ENCODE measurements around the gene TIPARP.
A peak's percentile ranks its signal among the peaks of the same experiment; 100 is the strongest.

TIPARP gene

DNA sequence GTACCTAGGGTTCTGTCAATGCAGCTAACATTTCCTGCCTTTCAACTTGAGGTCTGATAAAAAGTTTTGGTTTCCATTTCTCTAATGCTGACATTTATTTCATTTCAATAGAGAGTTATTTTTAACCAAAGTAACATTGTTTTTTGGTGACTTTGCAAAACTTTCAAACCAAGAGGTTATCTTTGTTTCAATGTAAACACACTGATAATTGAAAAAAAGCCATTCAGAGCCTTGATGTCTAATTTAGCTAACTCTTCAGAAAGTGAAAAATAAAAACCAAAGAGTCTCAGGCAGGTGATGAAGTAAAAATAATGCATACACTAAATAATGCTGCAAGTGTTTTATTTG, 9.6 kb upstream of the TIPARP start:
- no peak overlapping the region for H3K4ac ChIP-seq (ENCODE audit: low read depth, low read length)
- no peak overlapping the region for H3K4me2 ChIP-seq (ENCODE audit: low read length)
- H4K5ac ChIP-seq (ENCODE audit: low read length) = no peak overlapping the region
- no peak overlapping the region for H2BK120ac ChIP-seq (ENCODE audit: low read depth, low read length)
- H3K27me3 ChIP-seq (ENCODE audit: insufficient read depth, low read length, poor library complexity) = no peaks in the 10 kb centered on the region
- no peak overlapping the region for H3K56ac ChIP-seq (ENCODE audit: low read length)
- H3K79me2 ChIP-seq (ENCODE audit: control insufficient read depth, insufficient read depth, low read length) = no peaks in the 10 kb centered on the region
- H2BK5ac ChIP-seq (ENCODE audit: low read length) = no peak overlapping the region
- no peak overlapping the region for H3K9ac ChIP-seq (ENCODE audit: low read length)
- no peaks in the 10 kb centered on the region for H3K79me1 ChIP-seq (ENCODE audit: low read length)
- H2BK15ac ChIP-seq (replicated peaks; ENCODE audit: low read depth) = no peak overlapping the region
- H3K27ac ChIP-seq (ENCODE audit: low read depth, low read length) = no peak overlapping the region
- H4K8ac ChIP-seq (ENCODE audit: low read depth, low read length) = no peak overlapping the region
- no peaks in the 10 kb centered on the region for H3K4me1 ChIP-seq (ENCODE audit: control insufficient read depth, low read depth, low read length)
- H2AK5ac ChIP-seq (ENCODE audit: low read length) = no peak overlapping the region
- no peak overlapping the region for H3K23ac ChIP-seq (ENCODE audit: low read length)
- H3K18ac ChIP-seq (ENCODE audit: low read length) = no peak overlapping the region
- no peak for DNase-seq
- no peak overlapping the region for H3K4me3 ChIP-seq (ENCODE audit: low read length)
- H3K36me3 ChIP-seq (ENCODE audit: control insufficient read depth, insufficient read depth, low read length) = no peaks in the 10 kb centered on the region

DNA sequence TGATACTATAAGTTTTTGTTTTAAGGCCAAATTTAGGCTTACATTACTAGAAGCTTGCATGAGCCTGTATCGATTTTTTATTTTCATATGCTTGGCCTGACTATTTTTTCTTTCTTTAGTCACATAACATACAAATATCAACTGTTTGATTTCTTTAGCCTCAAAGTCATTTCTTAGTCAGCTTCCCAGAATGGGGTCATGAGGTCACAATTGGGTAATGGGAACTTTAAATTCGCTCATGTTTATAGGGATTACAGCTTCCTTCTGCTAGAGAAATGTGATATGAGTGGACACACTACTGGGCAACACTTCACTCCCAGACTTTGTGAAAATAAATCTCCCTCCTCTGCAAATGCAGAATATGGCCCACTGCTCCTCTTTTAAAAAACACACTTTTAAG, 9.1 kb upstream of the TIPARP start:
- DNase-seq = no peak
- WGBS (ENCODE audit: extremely low coverage, insufficient coverage, low lambda C conversion rate) = no CpG with 5 or more reads among the region's 2 CpGs
- H3K4me1 ChIP-seq (ENCODE audit: control insufficient read depth, low read depth, low read length) = no peaks in the 10 kb centered on the region
- no peaks in the 10 kb centered on the region for H3K79me2 ChIP-seq (ENCODE audit: control insufficient read depth, insufficient read depth, low read length)
- H3K27ac ChIP-seq (ENCODE audit: low read depth, low read length) = no peak overlapping the region
- no peak overlapping the region for H3K4me3 ChIP-seq (ENCODE audit: low read length)
- no peaks in the 10 kb centered on the region for H3K27me3 ChIP-seq (ENCODE audit: insufficient read depth, low read length, poor library complexity)
- H4K5ac ChIP-seq (ENCODE audit: low read length) = no peak overlapping the region
- H3K79me1 ChIP-seq (ENCODE audit: low read length) = no peaks in the 10 kb centered on the region
- no peak overlapping the region for H2BK5ac ChIP-seq (ENCODE audit: low read length)
- no peak overlapping the region for H2BK15ac ChIP-seq (replicated peaks; ENCODE audit: low read depth)
- H3K36me3 ChIP-seq (ENCODE audit: control insufficient read depth, insufficient read depth, low read length) = no peaks in the 10 kb centered on the region
- no peak overlapping the region for H3K9ac ChIP-seq (ENCODE audit: low read length)
- no peak overlapping the region for H4K8ac ChIP-seq (ENCODE audit: low read depth, low read length)
- no peak overlapping the region for H2BK120ac ChIP-seq (ENCODE audit: low read depth, low read length)
- H3K4me2 ChIP-seq (ENCODE audit: low read length) = no peak overlapping the region
- H2AK5ac ChIP-seq (ENCODE audit: low read length) = no peak overlapping the region
- H3K56ac ChIP-seq (ENCODE audit: low read length) = no peak overlapping the region
- H3K4ac ChIP-seq (ENCODE audit: low read depth, low read length) = no peak overlapping the region
- no peak overlapping the region for H3K23ac ChIP-seq (ENCODE audit: low read length)
- H3K18ac ChIP-seq (ENCODE audit: low read length) = no peak overlapping the region

DNA sequence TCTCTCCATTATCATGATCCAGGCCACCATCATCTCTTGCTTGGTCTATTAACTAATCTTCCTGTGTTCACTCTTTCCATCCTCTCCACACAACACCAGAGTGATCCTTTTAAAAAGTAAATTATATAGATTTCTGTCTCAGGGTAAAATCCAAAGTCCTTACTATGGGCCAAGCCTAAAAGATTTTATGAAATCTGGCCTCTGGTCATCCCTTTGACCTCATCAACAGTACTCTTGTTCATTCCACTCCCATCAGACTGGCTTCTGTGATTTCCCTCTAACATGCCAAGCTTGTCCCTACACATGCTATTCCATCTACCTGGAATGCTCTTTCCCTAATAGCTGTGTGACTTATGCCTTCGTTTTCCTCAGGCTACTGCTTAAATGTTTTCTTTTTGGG, 8.3 kb upstream of the TIPARP start:
- Histone ChIP-seq H3K36me3 (ENCODE audit: control insufficient read depth, insufficient read depth, low read length) (no peaks in the 10 kb centered on the region), H3K27me3 (ENCODE audit: insufficient read depth, low read length, poor library complexity) (no peaks in the 10 kb centered on the region), H2BK120ac (ENCODE audit: low read depth, low read length) (no peak overlapping the region), H2BK15ac (replicated peaks; ENCODE audit: low read depth) (no peak overlapping the region), H3K4me3 (ENCODE audit: low read length) (no peak overlapping the region), H3K23ac (ENCODE audit: low read length) (no peak overlapping the region), H3K79me1 (ENCODE audit: low read length) (no peaks in the 10 kb centered on the region), H3K56ac (ENCODE audit: low read length) (no peak overlapping the region), H3K9ac (ENCODE audit: low read length) (no peak overlapping the region), H2BK5ac (ENCODE audit: low read length) (no peak overlapping the region), H3K27ac (ENCODE audit: low read depth, low read length) (no peak overlapping the region), H2AK5ac (ENCODE audit: low read length) (no peak overlapping the region), H3K18ac (ENCODE audit: low read length) (no peak overlapping the region), H4K5ac (ENCODE audit: low read length) (no peak overlapping the region), H4K8ac (ENCODE audit: low read depth, low read length) (no peak overlapping the region), H3K79me2 (ENCODE audit: control insufficient read depth, insufficient read depth, low read length) (no peaks in the 10 kb centered on the region), H3K4me2 (ENCODE audit: low read length) (no peak overlapping the region), H3K4me1 (ENCODE audit: control insufficient read depth, low read depth, low read length) (no peaks in the 10 kb centered on the region), H3K4ac (ENCODE audit: low read depth, low read length) (no peak overlapping the region)
- DNase-seq = no peak
- WGBS (ENCODE audit: extremely low coverage, insufficient coverage, low lambda C conversion rate) = no CpG with 5 or more reads among the region's 1 CpG

DNA sequence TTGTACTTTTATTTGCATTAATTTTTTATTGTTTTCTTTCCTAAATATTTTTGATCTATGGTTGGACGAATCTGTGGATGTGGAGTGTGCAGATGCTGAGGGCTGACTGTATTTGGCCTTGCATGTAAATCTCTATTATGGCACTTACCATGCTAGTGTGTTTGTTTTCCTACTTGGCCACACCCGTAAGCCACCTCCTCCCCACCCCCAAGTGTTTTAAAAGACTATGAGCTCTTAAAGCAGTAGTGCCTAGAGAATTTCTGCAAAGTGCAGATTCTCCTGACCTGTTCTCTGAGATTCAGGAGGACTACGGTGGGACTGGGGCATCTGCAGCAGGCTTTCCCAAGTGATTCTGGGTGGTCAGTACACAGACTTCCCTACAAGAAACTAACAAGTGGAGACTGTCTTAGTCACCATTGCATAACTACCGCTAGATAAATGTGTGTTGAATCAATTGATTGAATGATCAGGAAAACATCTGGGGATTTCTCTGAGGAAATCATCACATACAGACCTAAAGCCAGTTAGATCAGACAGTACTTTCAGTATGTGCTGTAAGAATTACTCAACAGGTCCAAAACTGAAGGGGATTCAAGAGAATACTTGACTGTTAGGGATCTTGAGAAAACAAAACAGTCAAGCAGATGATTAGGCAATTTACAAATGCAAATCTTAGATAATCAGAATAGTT, 6.2 kb upstream of the TIPARP start:
- DNase-seq = peak; percentile 4
- no peak overlapping the region for H3K56ac ChIP-seq (ENCODE audit: low read length)

DNA sequence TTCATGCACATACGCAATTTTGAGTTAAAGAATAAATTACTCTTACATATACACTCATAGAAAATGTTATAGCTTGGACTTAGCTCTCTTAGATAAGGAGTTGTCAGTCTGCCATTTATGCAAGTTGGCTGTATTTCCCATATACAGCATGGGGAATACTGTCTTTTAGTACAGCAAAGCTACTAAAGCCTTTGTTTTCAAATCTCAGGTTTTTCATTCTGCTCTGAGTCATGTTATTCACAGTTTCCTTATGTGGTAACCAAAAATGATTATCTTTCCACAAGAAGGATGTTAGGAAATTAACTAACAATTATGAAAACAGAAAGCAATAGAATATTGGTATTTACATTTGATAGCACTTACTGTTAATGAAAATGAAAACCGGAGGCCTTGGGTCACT, 4.3 kb upstream of the TIPARP start:
- H3K4me2 ChIP-seq (ENCODE audit: low read length) = no peak overlapping the region
- H2BK15ac ChIP-seq (replicated peaks; ENCODE audit: low read depth) = no peak overlapping the region
- no peak overlapping the region for H2AK5ac ChIP-seq (ENCODE audit: low read length)
- H4K8ac ChIP-seq (ENCODE audit: low read depth, low read length) = no peak overlapping the region
- no peaks in the 10 kb centered on the region for H3K36me3 ChIP-seq (ENCODE audit: control insufficient read depth, insufficient read depth, low read length)
- WGBS (ENCODE audit: extremely low coverage, insufficient coverage, low lambda C conversion rate) = no CpG with 5 or more reads among the region's 2 CpGs
- H3K4ac ChIP-seq (ENCODE audit: low read depth, low read length) = no peak overlapping the region
- no peak overlapping the region for H3K4me3 ChIP-seq (ENCODE audit: low read length)
- no peak overlapping the region for H4K5ac ChIP-seq (ENCODE audit: low read length)
- no peaks in the 10 kb centered on the region for H3K27me3 ChIP-seq (ENCODE audit: insufficient read depth, low read length, poor library complexity)
- no peak overlapping the region for H2BK5ac ChIP-seq (ENCODE audit: low read length)
- no peaks in the 10 kb centered on the region for H3K79me1 ChIP-seq (ENCODE audit: low read length)
- peaks cover 2% of the 10 kb centered on the region for H3K4me1 ChIP-seq (ENCODE audit: control insufficient read depth, low read depth, low read length)
- no peak overlapping the region for H3K18ac ChIP-seq (ENCODE audit: low read length)
- no peak for DNase-seq
- H3K9ac ChIP-seq (ENCODE audit: low read length) = no peak overlapping the region
- peaks cover under 1% of the 10 kb centered on the region for H3K79me2 ChIP-seq (ENCODE audit: control insufficient read depth, insufficient read depth, low read length)
- no peak overlapping the region for H3K56ac ChIP-seq (ENCODE audit: low read length)
- H3K27ac ChIP-seq (ENCODE audit: low read depth, low read length) = no peak overlapping the region
- H2BK120ac ChIP-seq (ENCODE audit: low read depth, low read length) = no peak overlapping the region
- no peak overlapping the region for H3K23ac ChIP-seq (ENCODE audit: low read length)

More for the DNA sequence above, 6.2 kb upstream of the TIPARP start:
- no CpG with 5 or more reads among the region's 4 CpGs for WGBS (ENCODE audit: extremely low coverage, insufficient coverage, low lambda C conversion rate)
- Histone ChIP-seq H3K4me1 (ENCODE audit: control insufficient read depth, low read depth, low read length) (no peaks in the 10 kb centered on the region), H3K4me3 (ENCODE audit: low read length) (no peak overlapping the region), H2BK5ac (ENCODE audit: low read length) (no peak overlapping the region), H3K79me2 (ENCODE audit: control insufficient read depth, insufficient read depth, low read length) (no peaks in the 10 kb centered on the region), H3K27ac (ENCODE audit: low read depth, low read length) (no peak overlapping the region), H4K5ac (ENCODE audit: low read length) (no peak overlapping the region), H3K9ac (ENCODE audit: low read length) (no peak overlapping the region), H2BK120ac (ENCODE audit: low read depth, low read length) (no peak overlapping the region), H3K4ac (ENCODE audit: low read depth, low read length) (peak overlapping the region; percentile 36), H4K8ac (ENCODE audit: low read depth, low read length) (no peak overlapping the region), H2BK15ac (replicated peaks; ENCODE audit: low read depth) (peak overlapping the region; percentile 85), H2AK5ac (ENCODE audit: low read length) (no peak overlapping the region), H3K27me3 (ENCODE audit: insufficient read depth, low read length, poor library complexity) (no peaks in the 10 kb centered on the region), H3K23ac (ENCODE audit: low read length) (no peak overlapping the region), H3K18ac (ENCODE audit: low read length) (no peak overlapping the region), H3K36me3 (ENCODE audit: control insufficient read depth, insufficient read depth, low read length) (no peaks in the 10 kb centered on the region), H3K4me2 (ENCODE audit: low read length) (no peak overlapping the region), H3K79me1 (ENCODE audit: low read length) (no peaks in the 10 kb centered on the region)

DNA sequence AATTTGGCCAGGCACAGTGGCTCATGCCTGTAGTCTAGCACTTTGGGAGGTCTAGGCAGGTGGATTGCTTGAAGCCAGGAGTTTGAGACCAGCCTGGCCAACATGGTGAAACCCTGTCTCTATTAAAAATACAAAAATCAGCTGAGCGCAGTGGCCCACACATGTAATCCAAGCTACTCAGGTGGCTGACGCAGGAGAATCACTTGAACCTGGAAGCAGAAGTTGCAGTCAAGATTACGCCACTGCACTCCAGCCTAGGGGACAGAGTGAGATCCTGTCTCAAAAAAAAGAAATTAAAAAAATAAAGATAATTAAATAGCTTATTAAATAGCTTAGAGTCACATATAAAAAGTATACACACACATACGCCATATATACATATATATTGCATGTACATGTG, 3.7 kb upstream of the TIPARP start:
- no peak overlapping the region for H3K4me2 ChIP-seq (ENCODE audit: low read length)

More for the DNA sequence above, 3.7 kb upstream of the TIPARP start:
- Histone ChIP-seq H4K8ac (ENCODE audit: low read depth, low read length) (no peak overlapping the region), H3K4me1 (ENCODE audit: control insufficient read depth, low read depth, low read length) (peaks cover 2% of the 10 kb centered on the region), H3K56ac (ENCODE audit: low read length) (no peak overlapping the region), H3K79me2 (ENCODE audit: control insufficient read depth, insufficient read depth, low read length) (peaks cover 4% of the 10 kb centered on the region), H3K9ac (ENCODE audit: low read length) (no peak overlapping the region), H3K36me3 (ENCODE audit: control insufficient read depth, insufficient read depth, low read length) (no peaks in the 10 kb centered on the region), H4K5ac (ENCODE audit: low read length) (no peak overlapping the region), H3K4me3 (ENCODE audit: low read length) (no peak overlapping the region), H3K4ac (ENCODE audit: low read depth, low read length) (no peak overlapping the region), H3K18ac (ENCODE audit: low read length) (no peak overlapping the region), H2AK5ac (ENCODE audit: low read length) (no peak overlapping the region), H3K79me1 (ENCODE audit: low read length) (no peaks in the 10 kb centered on the region), H3K27ac (ENCODE audit: low read depth, low read length) (no peak overlapping the region), H2BK15ac (replicated peaks; ENCODE audit: low read depth) (no peak overlapping the region), H3K27me3 (ENCODE audit: insufficient read depth, low read length, poor library complexity) (no peaks in the 10 kb centered on the region), H3K23ac (ENCODE audit: low read length) (no peak overlapping the region), H2BK120ac (ENCODE audit: low read depth, low read length) (no peak overlapping the region), H2BK5ac (ENCODE audit: low read length) (no peak overlapping the region)
- WGBS (ENCODE audit: extremely low coverage, insufficient coverage, low lambda C conversion rate) = no CpG with 5 or more reads among the region's 4 CpGs
- no peak for DNase-seq

All from mesendoderm (in vitro differentiated cells).